A673 (cell line): ENCODE results near the gene SELENOI.

Source experiments
- CTCF ChIP-seq: fragments of 300-800, 200-600 bp; sonication (generic); conservative IDR thresholded peaks from 2 replicates; pipeline ENCODE4 v1.5.1; 2017; ENCODE audit warnings: low read depth, mild to moderate bottlenecking, antibody characterized with exemption, low read length, moderate library complexity, mixed read lengths
- EZH2 ChIP-seq: fragments of 200-600 bp; sonication (generic); IDR thresholded peaks from 2 replicates; pipeline ENCODE4 v1.6.1; 2017; ENCODE audit warnings: borderline replicate concordance, low read depth, mild to moderate bottlenecking, mixed read lengths, antibody characterized with exemption, low read length; ENCODE audit not compliant: poor library complexity, severe bottlenecking

DNA sequence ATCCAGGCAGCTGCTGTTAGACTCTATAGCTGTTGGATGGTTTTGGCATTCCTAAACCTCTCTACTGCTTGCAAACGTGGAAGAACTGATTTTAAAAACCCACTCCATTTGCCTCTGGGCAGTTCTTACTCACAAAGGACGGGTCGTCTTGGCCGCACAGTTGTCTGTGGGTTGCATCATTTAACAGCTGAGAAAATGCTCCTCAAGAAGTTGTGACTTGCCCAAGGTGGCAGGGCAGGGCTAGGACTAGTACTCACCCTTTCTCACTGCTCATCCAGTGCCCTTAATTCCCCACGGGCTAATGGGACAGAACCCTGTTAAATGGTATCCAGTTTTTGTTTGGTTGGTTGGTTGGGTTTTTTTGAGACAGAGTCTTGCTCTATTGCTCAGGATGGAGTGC is 54.8 kb downstream of the SELENOI start:
- TF ChIP-seq CTCF (no peak), EZH2 (no peak)
